KOPT-K1 (cell line): ENCODE results near the gene UBE2D3.
"Not testable (repeated sequence)": the region's sequence is repeated elsewhere in the genome, so short reads cannot be mapped to it uniquely, and the experiment has no call there.

Source experiments
- H3K27ac ChIP-seq: fragments of 200-600 bp; sonication (generic); 2 replicates; pipeline ENCODE4 v1.5.1; 2016; ENCODE audit warnings: antibody characterized with exemption, mild to moderate bottlenecking, low read depth, low read length; ENCODE audit not compliant: poor library complexity, severe bottlenecking
- H3K36me3 ChIP-seq: fragments of 200-600 bp; sonication (generic); 2 replicates; pipeline ENCODE4 v1.5.1; 2017; ENCODE audit warnings: antibody characterized with exemption, mild to moderate bottlenecking, low read length, moderate library complexity; ENCODE audit not compliant: insufficient read depth
- H3K9me3 ChIP-seq: fragments of 200-600 bp; sonication (generic); 2 replicates; pipeline ENCODE4 v1.5.1; 2017; ENCODE audit warnings: antibody characterized with exemption, low read length, mild to moderate bottlenecking; ENCODE audit not compliant: insufficient read depth, poor library complexity, severe bottlenecking

Gene UBE2D3

GRCh38 chr4:102819588-102820365 lies 7.6 kb downstream of the UBE2D3 start:
- H3K9me3 ChIP-seq: no peaks in the 10 kb centered on the region
- peaks cover 99% of the 10 kb centered on the region for H3K36me3 ChIP-seq
- H3K27ac ChIP-seq: no peak overlapping the region

- H3K9me3 ChIP-seq, H3K27ac ChIP-seq: not testable (repeated sequence)
- H3K36me3 ChIP-seq: peaks cover 99% of the 10 kb centered on the region
Measured at GRCh38 chr4:102819100-102819499, 8.3 kb downstream of the UBE2D3 start.

GRCh38 chr4:102817613-102818268 lies 9.6 kb downstream of the UBE2D3 start:
- H3K27ac ChIP-seq: no peak overlapping the region
- no peaks in the 10 kb centered on the region for H3K9me3 ChIP-seq
- H3K36me3 ChIP-seq: peaks cover 99% of the 10 kb centered on the region

GRCh38 chr4:102817021-102817605 lies 10.2 kb downstream of the UBE2D3 start:
- no peaks in the 10 kb centered on the region for H3K9me3 ChIP-seq
- no peak overlapping the region for H3K27ac ChIP-seq
- peaks cover 99% of the 10 kb centered on the region for H3K36me3 ChIP-seq

- no peaks in the 10 kb centered on the region for H3K9me3 ChIP-seq
- peaks cover 99% of the 10 kb centered on the region for H3K36me3 ChIP-seq
- H3K27ac ChIP-seq: no peak overlapping the region
Measured at GRCh38 chr4:102815981-102816380, 11.4 kb downstream of the UBE2D3 start.

- Histone ChIP-seq H3K27ac (no peak overlapping the region), H3K36me3 (peaks cover 100% of the 10 kb centered on the region), H3K9me3 (no peaks in the 10 kb centered on the region)
Measured at GRCh38 chr4:102809691-102810090, 17.7 kb downstream of the UBE2D3 start.

- Histone ChIP-seq H3K9me3 (no peaks in the 10 kb centered on the region), H3K27ac (no peak overlapping the region), H3K36me3 (peaks cover 100% of the 10 kb centered on the region)
Measured at GRCh38 chr4:102809190-102809589, 18.2 kb downstream of the UBE2D3 start.

- peaks cover 100% of the 10 kb centered on the region for H3K36me3 ChIP-seq
- H3K27ac ChIP-seq: no peak overlapping the region
- no peaks in the 10 kb centered on the region for H3K9me3 ChIP-seq
Measured at GRCh38 chr4:102808009-102808408, 19.3 kb downstream of the UBE2D3 start.

GRCh38 chr4:102807345-102807744 lies 20.0 kb downstream of the UBE2D3 start:
- H3K9me3 ChIP-seq: no peaks in the 10 kb centered on the region
- no peak overlapping the region for H3K27ac ChIP-seq
- peaks cover 100% of the 10 kb centered on the region for H3K36me3 ChIP-seq

- H3K27ac ChIP-seq: no peak overlapping the region
- no peaks in the 10 kb centered on the region for H3K9me3 ChIP-seq
- H3K36me3 ChIP-seq: peaks cover 100% of the 10 kb centered on the region
Measured at GRCh38 chr4:102799816-102800215, 27.5 kb downstream of the UBE2D3 start.

GRCh38 chr4:102794999-102795398 lies 32.4 kb downstream of the UBE2D3 start:
- Histone ChIP-seq H3K36me3 (peaks cover 88% of the 10 kb centered on the region), H3K27ac (no peak overlapping the region), H3K9me3 (no peaks in the 10 kb centered on the region)

GRCh38 chr4:102792361-102792936 lies 34.9 kb downstream of the UBE2D3 start:
- no peak overlapping the region for H3K27ac ChIP-seq
- peaks cover 62% of the 10 kb centered on the region for H3K36me3 ChIP-seq
- no peaks in the 10 kb centered on the region for H3K9me3 ChIP-seq

- peaks cover 52% of the 10 kb centered on the region for H3K36me3 ChIP-seq
- no peak overlapping the region for H3K27ac ChIP-seq
Measured at GRCh38 chr4:102791318-102791835, 36.0 kb downstream of the UBE2D3 start.

GRCh38 chr4:102789317-102789717 lies 38.0 kb downstream of the UBE2D3 start:
- H3K36me3 ChIP-seq: peaks cover 31% of the 10 kb centered on the region
- no peaks in the 10 kb centered on the region for H3K9me3 ChIP-seq
- no peak overlapping the region for H3K27ac ChIP-seq

More at GRCh38 chr4:102791318-102791835, 36.0 kb downstream of the UBE2D3 start:
- no peaks in the 10 kb centered on the region for H3K9me3 ChIP-seq

GRCh38 chr4:102787944-102788343 lies 39.4 kb downstream of the UBE2D3 start:
- H3K36me3 ChIP-seq: peaks cover 18% of the 10 kb centered on the region

More at GRCh38 chr4:102787944-102788343, 39.4 kb downstream of the UBE2D3 start:
- H3K27ac ChIP-seq: no peak overlapping the region
- H3K9me3 ChIP-seq: no peaks in the 10 kb centered on the region
